IMR-90 (cell line): Measurements from ENCODE around the gene AVPR2. TPM values are rescaled to one million over a fixed set of nuclear protein-coding genes. Genes with fewer than 3 reads are reported as not detected.

Experiments used
- ATAC-seq: fragments of 200-7000 bp; cut with Tn5 transposase; 2 replicates; pipeline ENCODE4 v1.9.1; 2020; ENCODE audit warnings: low read depth, mild to moderate bottlenecking, moderate library complexity
- BruUV-seq: library from RNA; stranded (reverse); fragments of 400-500 nt; replicated peaks from 2 replicates; lab custom pipeline; 2021; lab: Mats Ljungman, UMichigan
- CTCF ChIA-PET: fragments of 300-600 bp; formaldehyde crosslinking; extraction: SDS; loops from one replicate; lab custom pipeline; 2021; ENCODE audit warnings: antibody characterized with exemption; lab: Yijun Ruan, JAX
- POLR2A ChIA-PET: fragments of 300-600 bp; sonication (Branson Sonifier 250); formaldehyde crosslinking; loops from one replicate; lab custom pipeline; 2022; ENCODE audit warnings: antibody characterized with exemption; ENCODE audit not compliant: unreplicated experiment; lab: Charles Lee
- DNase-seq: peaks from one replicate; pipeline ENCODE4 v3.0.0; 2013
- H2AFZ ChIP-seq: replicated peaks from 2 replicates; pipeline ENCODE3; 2013; ENCODE audit warnings: low read length, mild to moderate bottlenecking; ENCODE audit not compliant: poor library complexity
- H2AK5ac ChIP-seq: 2 replicates; pipeline ENCODE4 v1.6.1; 2013; ENCODE audit warnings: low read depth, low read length, inconsistent platforms
- H2AK9ac ChIP-seq: replicated peaks from 2 replicates; pipeline ENCODE3; 2013; ENCODE audit warnings: mild to moderate bottlenecking, low read depth, low read length, moderate library complexity; ENCODE audit not compliant: poor library complexity
- H2BK120ac ChIP-seq: 2 replicates; pipeline ENCODE4 v1.6.1; 2013; ENCODE audit warnings: low read depth, low read length, inconsistent platforms
- H2BK15ac ChIP-seq: 3 replicates; pipeline ENCODE4 v1.6.1; 2013; ENCODE audit warnings: low read depth, low read length, inconsistent platforms
- H2BK20ac ChIP-seq: 2 replicates; pipeline ENCODE4 v1.6.1; 2013; ENCODE audit warnings: low read depth, mild to moderate bottlenecking, inconsistent platforms, low read length, moderate library complexity
- H2BK5ac ChIP-seq: 2 replicates; pipeline ENCODE4 v1.6.1; 2013; ENCODE audit warnings: mild to moderate bottlenecking, low read depth, low read length, inconsistent platforms; ENCODE audit not compliant: poor library complexity, severe bottlenecking
- H3K14ac ChIP-seq: replicated peaks from 2 replicates; pipeline ENCODE4 v1.6.1; 2013; ENCODE audit warnings: low read depth, low read length, inconsistent platforms
- H3K18ac ChIP-seq: 2 replicates; pipeline ENCODE4 v1.6.1; 2013; ENCODE audit warnings: low read depth, low read length, control low read depth
- H3K23ac ChIP-seq: 2 replicates; pipeline ENCODE4 v1.6.1; 2013; ENCODE audit warnings: low read depth, low read length, inconsistent platforms
- H3K27ac ChIP-seq: 2 replicates; pipeline ENCODE4 v1.5.1; 2013; ENCODE audit warnings: mild to moderate bottlenecking, control low read depth, low read length; ENCODE audit not compliant: insufficient read depth
- H3K27me3 ChIP-seq: 2 replicates; pipeline ENCODE4 v1.6.1; 2013; ENCODE audit warnings: low read length; ENCODE audit not compliant: control insufficient read depth, insufficient read depth
- H3K36me3 ChIP-seq: 2 replicates; pipeline ENCODE4 v1.6.1; 2013; ENCODE audit warnings: low read length, mixed read lengths; ENCODE audit not compliant: control insufficient read depth, insufficient read depth
- H3K4ac ChIP-seq: 2 replicates; pipeline ENCODE4 v1.6.1; 2013; ENCODE audit warnings: low read depth, low read length, inconsistent platforms
- H3K4me1 ChIP-seq: 2 replicates; pipeline ENCODE4 v1.6.1; 2013; ENCODE audit warnings: low read length, mixed read lengths; ENCODE audit not compliant: control insufficient read depth, insufficient read depth
- H3K4me2 ChIP-seq: 2 replicates; pipeline ENCODE4 v1.6.1; 2013; ENCODE audit warnings: low read depth, mild to moderate bottlenecking, control low read depth, low read length, moderate library complexity
- H3K4me3 ChIP-seq: 2 replicates; pipeline ENCODE4 v1.5.1; 2013; ENCODE audit warnings: low read depth, mild to moderate bottlenecking, control low read depth, low read length, moderate library complexity; ENCODE audit not compliant: insufficient read depth
- H3K56ac ChIP-seq: 2 replicates; pipeline ENCODE4 v1.6.1; 2013; ENCODE audit warnings: low read length, inconsistent platforms; ENCODE audit not compliant: insufficient read depth; ENCODE audit errors: extremely low read depth
- H3K79me1 ChIP-seq, 2 experiments: 2 replicates each; pipeline ENCODE4 v1.6.1; 2013; ENCODE audit warnings: low read length in 2 of 2, inconsistent platforms in 1 of 2, low read depth in 1 of 2
- H3K9ac ChIP-seq: 2 replicates; pipeline ENCODE4 v1.6.1; 2013; ENCODE audit warnings: low read depth, low read length, control low read depth
- H3K9me1 ChIP-seq: 2 replicates; pipeline ENCODE4 v1.6.1; 2013; ENCODE audit warnings: low read length, inconsistent platforms; ENCODE audit not compliant: insufficient read depth
- H3K9me3 ChIP-seq: 2 replicates; pipeline ENCODE4 v1.6.1; 2013; ENCODE audit warnings: low read length; ENCODE audit not compliant: control insufficient read depth, insufficient read depth
- H4K20me1 ChIP-seq: 2 replicates; pipeline ENCODE4 v1.6.1; 2013; ENCODE audit warnings: low read length, inconsistent platforms; ENCODE audit not compliant: insufficient read depth
- H4K5ac ChIP-seq: 2 replicates; pipeline ENCODE4 v1.6.1; 2013; ENCODE audit warnings: mild to moderate bottlenecking, low read depth, low read length, control low read depth
- H4K8ac ChIP-seq, 2 experiments: 2 replicates each; pipeline ENCODE4 v1.6.1; 2013; ENCODE audit warnings: low read depth in 2 of 2, low read length in 2 of 2, control low read depth in 1 of 2, inconsistent platforms in 1 of 2
- H4K91ac ChIP-seq: 2 replicates; pipeline ENCODE4 v1.6.1; 2013; ENCODE audit warnings: low read depth, low read length, inconsistent platforms; ENCODE audit not compliant: insufficient read depth
- MAFK ChIP-seq: IDR thresholded peaks from 2 replicates; pipeline ENCODE4 v1.6.1; 2012; ENCODE audit warnings: low read depth, low read length, improper control_type of control experiment
- POLR2A ChIP-seq: IDR thresholded peaks from 2 replicates; pipeline ENCODE4 v1.6.1; 2012; ENCODE audit warnings: mild to moderate bottlenecking, low read depth, low read length
- SMC3 ChIP-seq: fragments of 150-350 bp; IDR thresholded peaks from 2 replicates; pipeline ENCODE4 v1.6.1; 2016; ENCODE audit warnings: low read depth, mild to moderate bottlenecking, antibody characterized with exemption, low read length, moderate library complexity
- WGBS, 2 experiments: methylation state at CpG; one replicate each; pipeline versions ENCODE4 v1.1.5 to v1.1.7; 2013; ENCODE audit warnings: missing lambda C conversion rate in 2 of 2; ENCODE audit not compliant: insufficient read length in 1 of 2; ENCODE audit errors: extremely low coverage in 2 of 2; 5-methylcytosine and 5-hydroxymethylcytosine counted together
- dilution Hi-C: fragments of 300-500 bp; cut with HindIII; formaldehyde crosslinking; loops from one replicate; pipeline ENCODE4 v1.14.3; 2018; ENCODE audit warnings: low sequenced_read_pairs; ENCODE audit not compliant: unreplicated experiment
- in situ Hi-C: fragments of 300-500 bp; cut with MboI; formaldehyde crosslinking; loops from 3 replicates; pipeline ENCODE4 v1.14.3; 2019; ENCODE audit warnings: low sequenced_read_pairs, inconsistent platforms, mixed read lengths
- intact Hi-C: fragments of 100-400 bp; cut with micrococcal nuclease; formaldehyde crosslinking; loops from 2 replicates; pipeline ENCODE4 v1.10.0; 2022
- polyA plus RNA-seq, 3 experiments: library from polyadenylated mRNA; depleted of rRNA; stranded (reverse); fragments of >200 nt; gene quantifications; 2 replicates each; pipeline ENCODE4 v1.2.3, GENCODE V29; 2012; ENCODE audit warnings: low replicate concordance in 1 of 3
- total RNA-seq: library from RNA; depleted of rRNA; stranded (reverse); fragments of >200 nt; gene quantifications from 2 replicates; pipeline ENCODE4 v1.2.3, GENCODE V29; 2012
- TF ChIP-seq, protein P1 (sequence below): conservative IDR thresholded peaks from 2 replicates; pipeline ENCODE4 v1.5.1; 2012; ENCODE audit warnings: mild to moderate bottlenecking, low read depth, low read length, improper control_type of control experiment

Gene AVPR2
- total and polyA plus RNA-seq, 2 of the 4 experiments (the other 2 are of a cell fraction): not detected

DNA sequence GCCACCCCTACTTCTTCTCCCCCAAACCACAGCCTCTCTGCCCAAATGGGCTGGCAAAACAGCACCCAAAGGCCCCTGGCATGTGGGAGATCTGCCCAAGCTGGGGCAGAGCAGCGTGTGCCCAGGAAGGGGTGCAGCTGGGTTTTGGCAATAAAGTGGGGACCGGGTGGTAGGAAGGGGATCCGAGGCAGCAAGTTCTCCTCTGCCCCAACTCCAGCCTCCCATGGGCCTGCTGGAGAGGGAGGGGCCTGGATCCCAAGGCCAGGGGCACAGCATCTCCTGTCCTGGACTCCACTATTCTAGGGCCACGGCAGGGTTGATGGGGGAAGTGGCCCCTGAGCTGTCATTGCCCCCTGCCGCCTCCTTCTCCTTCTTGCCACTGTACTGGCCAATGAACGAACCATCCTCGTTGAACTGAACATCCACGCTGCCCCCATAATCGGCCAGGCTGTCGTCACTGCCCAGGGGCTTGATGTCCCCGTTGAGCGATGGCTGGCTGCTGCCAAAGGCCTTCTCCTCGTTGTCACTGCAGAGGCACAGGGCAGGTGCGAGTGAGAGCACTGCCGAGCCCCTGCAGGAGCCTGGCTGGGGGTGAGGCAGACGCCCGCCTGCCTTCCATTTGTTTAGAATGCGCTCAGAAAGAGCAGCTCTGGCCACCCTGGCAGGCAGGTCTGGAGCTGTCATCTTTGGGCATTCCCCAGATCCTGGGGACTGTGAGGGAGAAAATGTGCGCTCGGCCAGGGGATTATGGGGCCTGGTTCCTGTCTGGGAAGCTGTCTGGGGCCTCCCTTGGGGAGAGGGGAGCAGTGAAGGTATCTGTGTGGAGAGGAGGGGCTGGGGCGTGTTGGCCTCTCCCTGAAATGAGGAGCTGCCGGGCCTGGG is 41.9 kb upstream of the AVPR2 start:
- Histone ChIP-seq H3K9me3 (peaks cover 6% of the 10 kb centered on the region), H3K18ac (no peak overlapping the region), H3K9ac (no peak overlapping the region), H2BK120ac (no peak overlapping the region), H3K56ac (no peak overlapping the region), H3K36me3 (no peaks in the 10 kb centered on the region), H2AFZ (no peak overlapping the region), H3K4ac (no peak overlapping the region), H3K4me1 (no peaks in the 10 kb centered on the region), H4K8ac (no peak overlapping the region), H3K23ac (no peak overlapping the region), H3K27ac (no peak overlapping the region), H3K4me2 (no peak overlapping the region), H3K9me1 (no peaks in the 10 kb centered on the region), H3K27me3 (peaks cover 29% of the 10 kb centered on the region; the same call in 1 of the 2 replicates), H3K14ac (no peak overlapping the region), H3K4me3 (no peak overlapping the region), H4K91ac (no peak overlapping the region), H2BK20ac (no peak overlapping the region), H4K5ac (no peak overlapping the region), H4K20me1 (no peaks in the 10 kb centered on the region), H2BK15ac (no peak overlapping the region), H3K79me1 (no peaks in the 10 kb centered on the region), H2BK5ac (no peak overlapping the region), H2AK9ac (no peak overlapping the region), H2AK5ac (no peak overlapping the region)
- in situ Hi-C loops: no loop called here
- ATAC-seq (no peak), DNase-seq (no peak)
- 46% methylated on average over 9 of the region's 22 CpGs; no CpG with 5 or more reads in 1 of the 2 experiments for WGBS, 2 experiments
- ChIA-PET POLR2A (no interaction called here), CTCF (no interaction called here)
- TF ChIP-seq POLR2A: no peak
- TF ChIP-seq, protein P1, sequence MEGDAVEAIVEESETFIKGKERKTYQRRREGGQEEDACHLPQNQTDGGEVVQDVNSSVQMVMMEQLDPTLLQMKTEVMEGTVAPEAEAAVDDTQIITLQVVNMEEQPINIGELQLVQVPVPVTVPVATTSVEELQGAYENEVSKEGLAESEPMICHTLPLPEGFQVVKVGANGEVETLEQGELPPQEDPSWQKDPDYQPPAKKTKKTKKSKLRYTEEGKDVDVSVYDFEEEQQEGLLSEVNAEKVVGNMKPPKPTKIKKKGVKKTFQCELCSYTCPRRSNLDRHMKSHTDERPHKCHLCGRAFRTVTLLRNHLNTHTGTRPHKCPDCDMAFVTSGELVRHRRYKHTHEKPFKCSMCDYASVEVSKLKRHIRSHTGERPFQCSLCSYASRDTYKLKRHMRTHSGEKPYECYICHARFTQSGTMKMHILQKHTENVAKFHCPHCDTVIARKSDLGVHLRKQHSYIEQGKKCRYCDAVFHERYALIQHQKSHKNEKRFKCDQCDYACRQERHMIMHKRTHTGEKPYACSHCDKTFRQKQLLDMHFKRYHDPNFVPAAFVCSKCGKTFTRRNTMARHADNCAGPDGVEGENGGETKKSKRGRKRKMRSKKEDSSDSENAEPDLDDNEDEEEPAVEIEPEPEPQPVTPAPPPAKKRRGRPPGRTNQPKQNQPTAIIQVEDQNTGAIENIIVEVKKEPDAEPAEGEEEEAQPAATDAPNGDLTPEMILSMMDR: no peak
- no peak for TF ChIP-seq SMC3
- no peak for TF ChIP-seq MAFK
- dilution Hi-C loops: no loop called here
- intact Hi-C loops: no loop called here
- no TSS peak for BruUV-seq
